ENCODE data around the gene ADCY2.
A peak's percentile ranks its signal among the peaks of the same experiment; 100 is the strongest.

The ADCY2 gene

GRCh38 chr5:7518947-7519560 lies 123.1 kb downstream of the ADCY2 start:
- ChIA-PET POLR2A (no interaction called here), CTCF (interaction anchor here (0.5 to 1.7 kb wide), 16 partner anchors 10 to 1334 kb away, joined by 3 to 9 read pairs (median 3); no protein-coding TSS in a partner anchor)
- Histone ChIP-seq H3K27ac (ENCODE audit: extremely low read depth, low read depth, low read length) (no peak overlapping the region), H3K4me1 (ENCODE audit: control insufficient read depth, insufficient read depth, low read length) (no peaks in the 10 kb centered on the region), H3K4me3 (ENCODE audit: low read depth, low read length) (no peak overlapping the region), H3K9me3 (ENCODE audit: control insufficient read depth, insufficient read depth, low read depth, low read length) (no peaks in the 10 kb centered on the region), H3K36me3 (ENCODE audit: control insufficient read depth in 2 of 2, insufficient read depth in 1 of 2, low read length in 2 of 2) (no peaks in the 10 kb centered on the region)
- TF ChIP-seq GLIS1 (tag by site-specific recombination; IDR thresholded peaks at IDR 0.05) = no peak
- TF ChIP-seq SETDB1 (IDR thresholded peaks at IDR 0.05; ENCODE audit: insufficient read length, low read length) = no peak
- TF ChIP-seq SP2 (tag by site-specific recombination; IDR thresholded peaks at IDR 0.05) = no peak
- TF ChIP-seq BCL6B (tag by site-specific recombination; IDR thresholded peaks at IDR 0.05) = no peak
- no peak for TF ChIP-seq ZNF521 (tag by site-specific recombination; IDR thresholded peaks at IDR 0.05)
- no peak for TF ChIP-seq ZNF132 (tag by site-specific recombination; IDR thresholded peaks at IDR 0.05; ENCODE audit: borderline replicate concordance)
- TF ChIP-seq ZFP41 (tag by site-specific recombination; IDR thresholded peaks at IDR 0.05; ENCODE audit: borderline replicate concordance) = no peak
- no peak for TF ChIP-seq ZNF202 (tag by site-specific recombination; IDR thresholded peaks at IDR 0.05; ENCODE audit: borderline replicate concordance)
- no peak for TF ChIP-seq SCRT2 (tag by site-specific recombination; IDR thresholded peaks at IDR 0.05)
- TF ChIP-seq PRDM1 (tag by site-specific recombination; IDR thresholded peaks at IDR 0.05) = no peak
- no peak for TF ChIP-seq ZNF747 (tag by site-specific recombination; IDR thresholded peaks at IDR 0.05)
- TF ChIP-seq ZNF510 (tag by site-specific recombination; IDR thresholded peaks at IDR 0.05; ENCODE audit: insufficient replicate concordance) = no peak

- Histone ChIP-seq H3K4me3 (ENCODE audit: low read depth, low read length) (no peak overlapping the region), H3K27ac (ENCODE audit: extremely low read depth, low read depth, low read length) (no peak overlapping the region), H3K36me3 (ENCODE audit: control insufficient read depth in 2 of 2, insufficient read depth in 1 of 2, low read length in 2 of 2) (no peaks in the 10 kb centered on the region), H3K9me3 (ENCODE audit: control insufficient read depth, insufficient read depth, low read depth, low read length) (no peaks in the 10 kb centered on the region), H3K4me1 (ENCODE audit: control insufficient read depth, insufficient read depth, low read length) (no peaks in the 10 kb centered on the region)
- CTCF ChIA-PET = interaction anchor here (0.5 to 1.7 kb wide), 16 partner anchors 10 to 1334 kb away, joined by 3 to 9 read pairs (median 3); no protein-coding TSS in a partner anchor
- TF ChIP-seq TCF7L2 (IDR thresholded peaks at IDR 0.05; ENCODE audit: borderline replicate concordance, low read depth, low read length) = no peak
- no peak for TF ChIP-seq ZNF501 (tag by site-specific recombination; IDR thresholded peaks at IDR 0.05)
- no peak for TF ChIP-seq ZNF777 (tag by site-specific recombination; IDR thresholded peaks at IDR 0.05; ENCODE audit: borderline replicate concordance)
- TF ChIP-seq PATZ1 (tag by site-specific recombination; IDR thresholded peaks at IDR 0.05) = no peak
- no peak for TF ChIP-seq ZNF776 (tag by site-specific recombination; IDR thresholded peaks at IDR 0.05; ENCODE audit: borderline replicate concordance)
- TF ChIP-seq ZNF48 (tag by site-specific recombination; IDR thresholded peaks at IDR 0.05) = no peak
- POLR2A ChIA-PET = no interaction called here
Measured at GRCh38 chr5:7519564-7519963, 123.6 kb downstream of the ADCY2 start.

GRCh38 chr5:7529880-7530279 lies 133.9 kb downstream of the ADCY2 start:
- Histone ChIP-seq H3K27ac (ENCODE audit: extremely low read depth, low read depth, low read length) (no peak overlapping the region), H3K4me3 (ENCODE audit: low read depth, low read length) (no peak overlapping the region), H3K4me1 (ENCODE audit: control insufficient read depth, insufficient read depth, low read length) (no peaks in the 10 kb centered on the region), H3K36me3 (ENCODE audit: control insufficient read depth in 2 of 2, insufficient read depth in 1 of 2, low read length in 2 of 2) (no peaks in the 10 kb centered on the region), H3K9me3 (ENCODE audit: control insufficient read depth, insufficient read depth, low read depth, low read length) (no peaks in the 10 kb centered on the region)
- CTCF ChIA-PET = interaction anchor here (1.0 kb wide), 1 partner anchor 11 kb away, joined by 3 read pairs; no protein-coding TSS in a partner anchor
- POLR2A ChIA-PET = no interaction called here
- no peak for TF ChIP-seq ZNF529 (tag by site-specific recombination; IDR thresholded peaks at IDR 0.05; ENCODE audit: insufficient replicate concordance)
- no peak for TF ChIP-seq ZNF48 (tag by site-specific recombination; IDR thresholded peaks at IDR 0.05)
- no peak for TF ChIP-seq SCRT1 (tag by site-specific recombination; IDR thresholded peaks at IDR 0.05; ENCODE audit: borderline replicate concordance)
- TF ChIP-seq REST (tag by site-specific recombination; IDR thresholded peaks at IDR 0.05) = peak; percentile 83
- no peak for TF ChIP-seq BCL11A (tag by site-specific recombination; IDR thresholded peaks at IDR 0.05; ENCODE audit: low read depth)
- no peak for TF ChIP-seq GFI1B (tag by site-specific recombination; IDR thresholded peaks at IDR 0.05)
- no peak for TF ChIP-seq ZNF677 (tag by site-specific recombination; IDR thresholded peaks at IDR 0.05)

All from HEK293 (cell line).